ENCODE measurements around the gene GNAO1. TPM values are rescaled to one million over a fixed set of nuclear protein-coding genes. Genes with fewer than 3 reads are reported as not detected.

The GNAO1 gene
- total and polyA plus RNA-seq, 9 of the 15 experiments (the other 6 are each of a cell fraction or from before 2014, with no cell fraction given) = 0.07 to 0.42 (median 0.08) TPM; not detected in 5

GRCh38 chr16:56297684-56298083, 106.4 kb downstream of the GNAO1 start (continued):
- TF ChIP-seq FOXP4 (CRISPR knock-in tag; IDR thresholded peaks at IDR 0.05; ENCODE audit: borderline replicate concordance) = no peak

- ChIA-PET POLR2A (interaction anchor here (0.6 kb wide), 1 partner anchor 621 kb away, joined by 4 read pairs; no protein-coding TSS in a partner anchor), CTCF (ENCODE audit: low intra/inter-chr PET ratio) (no interaction called here)
- H3K9me3 ChIP-seq (replicated peaks; ENCODE audit: control insufficient read depth, insufficient read depth, low read depth, low read length) = no peaks in the 10 kb centered on the region
- no peak overlapping the region for H3K27ac ChIP-seq (ENCODE audit: extremely low read depth, low read depth, low read length)
- no peak overlapping the region for H3K9ac ChIP-seq (ENCODE audit: insufficient read depth in 1 of 2, low read depth in 2 of 2, low read length in 2 of 2)
- TF ChIP-seq STAT5A (IDR thresholded peaks at IDR 0.05; ENCODE audit: borderline replicate concordance, low read length) = no peak
- no peak for TF ChIP-seq FOXJ3 (CRISPR knock-in tag; IDR thresholded peaks at IDR 0.05)
- H3K4me1 ChIP-seq (replicated peaks in 1 of 2; ENCODE audit: control insufficient read depth in 2 of 2, insufficient read depth in 2 of 2, low read length in 2 of 2) = no peaks in the 10 kb centered on the region
- H3K9me1 ChIP-seq (ENCODE audit: control insufficient read depth, insufficient read depth, low read length) = no peaks in the 10 kb centered on the region
- no peaks in the 10 kb centered on the region for H3K36me3 ChIP-seq (ENCODE audit: control insufficient read depth, insufficient read depth, low read length)
- no peak for FAIRE-seq
- no peaks in the 10 kb centered on the region for H4K20me1 ChIP-seq (replicated peaks; ENCODE audit: control insufficient read depth, insufficient read depth, low read length)
- no peak for ATAC-seq
- H3K79me2 ChIP-seq (ENCODE audit: control insufficient read depth, insufficient read depth, low read length) = no peaks in the 10 kb centered on the region
- WGBS (ENCODE audit: insufficient coverage, low coverage, missing lambda C conversion rate) = 10% methylated on average over 8 of the region's 8 CpGs
- no TSS peak for BruUV-seq (replicated peaks)
- intact Hi-C loops (cut with micrococcal nuclease) = no loop called here
- no peak overlapping the region for H3K4me2 ChIP-seq (ENCODE audit: insufficient read depth, low read length)
- peaks cover 37 to 62% of the 10 kb centered on the region in 2 experiments; a peak in 4 of 5 replicates for H3K27me3 ChIP-seq (ENCODE audit: control insufficient read depth in 2 of 2, insufficient read depth in 2 of 2, low read length in 2 of 2)
- DNase-seq (ENCODE audit: extremely low read depth in 1 of 4, low spot score in 3 of 4) = no peak
- H3K4me3 ChIP-seq = no peak overlapping the region
- H2AFZ ChIP-seq (ENCODE audit: low read depth, low read length) = no peak overlapping the region
- in situ Hi-C loops (cut with MboI) = no loop called here
Observed at GRCh38 chr16:56298116-56298515, 106.8 kb downstream of the GNAO1 start.
